ENCODE data around the gene CYBRD1.

GRCh38 chr2:171571721-171572120 is 49.4 kb downstream of the CYBRD1 start:
- TF ChIP-seq PHF8 (IDR thresholded peaks at IDR 0.05; ENCODE audit: borderline replicate concordance, low read depth) (no peak), CTCF (IDR thresholded peaks at IDR 0.05) (no peak), RCOR1 (IDR thresholded peaks at IDR 0.05; ENCODE audit: low read depth, low read length) (no peak), REST (IDR thresholded peaks at IDR 0.05) (no peak), MYC (IDR thresholded peaks at IDR 0.05; ENCODE audit: borderline replicate concordance, low read length) (no peak), ELK1 (IDR thresholded peaks at IDR 0.05; ENCODE audit: low read depth, low read length) (no peak), CEBPB (IDR thresholded peaks at IDR 0.05) (no peak), RFX5 (IDR thresholded peaks at IDR 0.05) (no peak), BHLHE40 (IDR thresholded peaks at IDR 0.05; ENCODE audit: low read depth, low read length) (no peak)

Measured in A549 (cell line).